ENCODE results near the gene LRP6.

The LRP6 gene

GRCh38 chr12:12108441-12109058, 158.3 kb downstream of the LRP6 start:
- no peak for DNase-seq

- DNase-seq: no peak
Observed at GRCh38 chr12:12107678-12108077, 159.2 kb downstream of the LRP6 start.

DNA sequence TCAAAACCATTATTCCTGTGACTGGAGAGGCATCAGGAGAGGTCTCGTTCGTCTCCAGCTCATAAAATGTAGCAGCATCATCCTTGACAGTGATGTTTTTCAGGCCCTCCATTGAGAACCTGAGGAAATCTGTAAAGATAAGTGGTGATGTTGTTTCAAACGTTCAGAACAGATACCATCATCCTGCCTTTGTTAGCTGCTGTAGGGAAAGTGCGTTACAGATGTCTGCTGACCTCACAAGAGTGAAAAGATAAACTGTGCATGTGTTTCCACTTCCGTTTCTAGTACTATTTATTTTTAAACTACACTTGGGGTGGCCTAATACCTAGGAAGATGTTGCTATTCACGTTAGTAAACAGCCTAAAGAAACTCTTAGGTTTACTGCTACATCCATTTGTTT, 167.7 kb downstream of the LRP6 start:
- no peak for DNase-seq

GRCh38 chr12:12098691-12099015, 168.2 kb downstream of the LRP6 start:
- DNase-seq: no peak

GRCh38 chr12:12097891-12098690, 168.8 kb downstream of the LRP6 start:
- no peak for DNase-seq

- no peak for DNase-seq
Observed at GRCh38 chr12:12095021-12095420, 171.8 kb downstream of the LRP6 start.

GRCh38 chr12:12094481-12094880, 172.4 kb downstream of the LRP6 start:
- no peak for DNase-seq

- no peak for DNase-seq
Observed at GRCh38 chr12:12091977-12092663, 174.7 kb downstream of the LRP6 start.

DNA sequence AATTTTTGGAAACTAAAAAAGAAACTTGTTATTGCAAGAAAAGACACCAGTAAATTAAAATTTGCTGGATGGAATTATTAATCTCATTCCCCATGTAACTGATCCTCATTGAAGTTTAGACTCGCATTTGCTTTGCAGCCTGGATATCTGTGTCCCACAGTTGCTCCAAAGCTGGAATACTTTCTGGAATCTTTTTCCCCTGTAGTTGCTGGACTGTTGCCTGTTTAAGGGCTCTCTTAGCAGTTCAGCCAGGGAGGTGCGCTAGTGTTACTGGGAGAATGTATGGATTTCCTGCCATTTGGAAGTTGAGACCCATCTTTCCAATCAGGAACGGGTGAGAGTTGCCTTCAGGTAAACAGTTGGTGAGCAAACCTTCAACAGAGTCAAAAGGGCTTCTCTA, 175.8 kb downstream of the LRP6 start:
- DNase-seq: no peak

DNA sequence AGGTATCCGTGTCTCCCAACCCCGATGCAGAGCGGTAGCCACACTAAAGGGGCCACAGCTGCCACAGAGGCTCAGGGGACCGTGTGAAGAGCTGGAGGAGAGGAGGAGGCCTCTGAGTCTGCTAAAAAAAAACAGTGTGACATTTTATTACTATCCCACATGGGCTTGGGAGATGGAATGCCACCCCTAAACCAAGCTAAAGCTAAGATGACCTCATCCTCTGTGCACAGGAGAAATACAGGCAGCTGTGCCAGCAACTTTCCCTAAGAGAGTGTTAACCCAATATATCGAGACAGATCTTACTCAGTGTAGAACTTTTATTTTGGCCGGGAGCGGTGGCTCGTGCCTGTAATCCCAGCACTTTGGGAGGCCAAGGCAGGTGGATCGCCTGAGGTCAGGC, 178.1 kb downstream of the LRP6 start:
- DNase-seq: no peak

GRCh38 chr12:12088147-12088546, 178.7 kb downstream of the LRP6 start:
- DNase-seq: no peak

DNA sequence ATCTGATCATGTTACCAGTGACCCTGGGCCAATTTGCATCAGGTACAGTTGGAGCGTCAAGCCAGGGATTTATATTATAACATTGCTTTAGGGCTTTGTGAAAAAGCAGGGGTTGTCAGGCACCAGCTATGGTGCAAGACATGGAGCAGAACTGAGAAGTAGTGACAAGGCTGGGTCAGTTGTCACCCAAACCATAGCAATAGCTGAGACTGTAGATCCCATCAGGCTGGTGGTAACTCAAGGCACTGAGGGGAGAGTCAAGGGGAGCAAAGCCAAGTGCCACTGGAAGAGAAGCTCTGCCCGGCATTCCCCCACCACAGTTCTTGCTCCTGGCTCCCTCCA, 179.2 kb downstream of the LRP6 start:
- no peak for DNase-seq

DNA sequence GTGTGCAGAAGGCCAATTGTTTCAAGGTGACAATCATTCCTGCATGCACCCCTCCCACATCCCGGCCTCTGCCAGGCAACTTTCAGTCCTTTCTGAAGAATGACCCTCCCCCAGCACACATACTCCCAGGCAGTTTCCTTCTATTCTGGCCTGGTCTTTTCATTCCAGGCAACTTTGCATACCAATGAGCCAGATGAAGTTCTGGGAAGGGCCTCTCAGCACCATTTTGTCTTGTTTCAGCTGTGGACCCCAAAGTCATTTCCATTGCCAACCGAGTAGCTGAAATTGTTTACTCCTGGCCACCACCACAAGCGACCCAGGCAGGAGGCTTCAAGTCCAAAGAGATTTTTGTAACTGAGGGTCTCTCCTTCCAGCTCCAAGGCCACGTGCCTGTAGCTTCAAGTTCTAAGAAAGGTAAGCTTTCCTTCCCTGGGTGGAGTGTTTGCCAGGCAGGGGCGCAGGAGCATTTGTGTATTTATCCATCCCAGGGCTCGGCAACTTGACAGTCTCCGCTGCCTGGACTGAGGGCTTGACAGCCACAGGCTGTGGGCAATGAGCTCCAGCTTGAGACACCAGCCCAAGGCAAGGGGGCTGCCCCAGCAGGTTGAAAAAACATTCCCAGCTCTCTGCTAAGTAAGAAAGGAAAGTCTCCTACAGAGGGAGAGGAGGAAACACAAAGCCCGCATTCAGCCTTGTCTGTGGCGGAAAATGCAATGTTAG, 179.7 kb downstream of the LRP6 start:
- DNase-seq: no peak

DNA sequence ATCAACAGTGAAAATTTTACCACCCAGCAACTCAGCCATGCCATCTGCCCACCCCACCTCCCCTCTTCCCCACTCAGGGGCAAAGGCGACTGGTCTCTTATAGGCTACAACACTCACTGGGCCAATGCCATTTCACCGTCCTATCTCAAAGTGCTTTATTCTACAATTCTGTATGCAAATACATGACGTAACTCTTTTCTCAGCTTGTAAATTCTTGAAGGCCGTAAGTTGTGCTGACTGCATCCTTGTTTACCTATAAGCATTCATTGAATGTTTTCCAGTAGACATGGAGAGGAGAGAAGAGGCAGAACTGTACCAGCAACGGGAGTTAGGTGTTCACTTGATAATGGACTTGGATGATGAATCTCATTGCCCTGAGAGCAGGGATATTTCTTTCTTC, 180.5 kb downstream of the LRP6 start:
- no peak for DNase-seq

GRCh38 chr12:12083688-12084087, 183.2 kb downstream of the LRP6 start:
- DNase-seq: no peak

GRCh38 chr12:12081836-12082497, 184.9 kb downstream of the LRP6 start:
- no peak for DNase-seq

GRCh38 chr12:12079291-12079690, 187.6 kb downstream of the LRP6 start:
- no peak for DNase-seq

- no peak for DNase-seq
Observed at GRCh38 chr12:12072064-12072760, 194.6 kb downstream of the LRP6 start.

DNA sequence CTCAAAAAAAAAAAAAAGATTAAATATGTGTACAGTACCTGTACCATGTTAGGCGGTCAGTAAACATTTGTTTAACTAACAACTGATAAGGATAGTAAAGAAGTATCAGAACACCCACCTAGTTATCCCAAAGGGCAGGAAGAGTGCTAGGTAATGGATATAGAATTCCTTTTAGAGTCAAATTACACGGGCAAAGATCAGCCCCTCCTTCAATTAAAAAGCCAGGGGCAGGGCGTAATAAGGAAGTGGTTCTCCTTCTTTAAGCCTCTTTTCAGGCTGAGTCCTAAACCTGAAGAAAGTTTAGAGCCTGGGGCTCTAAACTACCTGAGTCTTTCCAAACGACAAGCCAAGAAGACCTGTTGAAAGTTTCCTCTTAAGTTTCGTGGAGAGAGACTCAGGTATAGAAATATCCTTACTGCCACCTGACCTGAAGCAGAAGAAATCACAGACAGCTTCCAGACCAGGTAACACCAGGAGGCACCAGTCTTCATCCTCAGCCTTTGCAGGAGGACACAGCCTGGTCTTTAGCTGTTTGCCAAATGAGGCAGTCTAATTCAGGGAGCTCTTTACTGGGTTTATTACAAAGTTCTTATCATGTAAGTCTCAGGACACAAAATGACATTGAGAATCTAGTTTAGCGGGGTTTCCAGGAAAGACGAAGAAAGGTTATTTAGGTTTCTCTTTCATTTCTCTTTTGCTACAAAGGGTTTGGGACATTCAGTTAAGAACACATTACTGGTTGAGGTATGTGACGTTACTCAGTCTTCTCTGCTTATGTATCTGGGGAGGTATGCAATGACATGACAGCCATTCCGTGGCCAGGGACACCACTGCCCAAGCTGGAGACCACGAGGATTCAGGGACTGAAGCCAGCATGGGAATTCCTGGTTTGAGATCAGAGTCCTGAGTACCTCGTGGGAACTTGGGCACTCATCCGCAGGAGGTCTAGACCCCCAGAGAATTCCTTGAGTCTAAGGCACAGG, 195.9 kb downstream of the LRP6 start, which contains the start of gene BCL2L14:
Gene BCL2L14 (plus strand): TSS at position 266 of the 983 bp plus-strand sequence. CDS start 8,367 bp downstream, outside the sequence.
- no peak for DNase-seq

- DNase-seq: no peak
Observed at GRCh38 chr12:12069821-12070548, 196.9 kb downstream of the LRP6 start.

Measured in GF-D8 (cell line).